ENCODE data around the gene FAM210A. TPM values are rescaled to one million over a fixed set of nuclear protein-coding genes. Genes with fewer than 3 reads are reported as not detected.

Gene FAM210A
- total RNA-seq, 3 donors from 2014 or later, result 7.7 to 15.1 (median 10.5) TPM

DNA sequence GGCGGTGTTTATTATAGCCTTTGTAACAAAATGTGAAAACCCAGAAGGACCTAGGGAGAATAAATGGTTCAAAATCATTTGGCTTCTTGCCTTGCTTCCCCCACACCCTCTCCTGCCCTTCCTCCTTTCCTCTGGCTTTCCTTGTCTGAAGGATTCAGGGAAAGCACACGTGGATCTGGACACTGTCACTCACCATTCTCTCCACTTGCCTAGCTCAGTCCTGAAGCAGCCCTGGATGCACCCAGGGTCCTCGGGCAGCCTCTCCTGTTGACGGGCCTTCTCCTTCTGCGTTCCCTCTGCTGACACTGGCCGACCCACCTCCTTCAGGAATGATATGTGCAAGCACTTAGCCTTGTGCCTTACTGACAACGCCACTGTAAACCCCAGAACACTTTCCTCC, 68.4 kb downstream of the FAM210A start:
- Histone ChIP-seq H3K9me3 (no peaks in the 10 kb centered on the region), H3K27ac (no peak overlapping the region), H3K36me3 (no peaks in the 10 kb centered on the region), H3K4me3 (no peak overlapping the region), H3K27me3 (no peaks in the 10 kb centered on the region), H3K4me1 (no peaks in the 10 kb centered on the region)
- DNase-seq (ENCODE audit: low spot score in 2 of 2), result no peak
- intact Hi-C loops (cut with DNase I; ENCODE audit: low total_unique reads), result no loop called here
- TF ChIP-seq POLR2AphosphoS5 (IDR thresholded peaks at IDR 0.05) (no peak), CTCF (IDR thresholded peaks at IDR 0.05) (no peak), POLR2A (IDR thresholded peaks at IDR 0.05) (no peak)

- no peaks in the 10 kb centered on the region for H3K9me3 ChIP-seq
- intact Hi-C loops (cut with DNase I; ENCODE audit: low total_unique reads), result no loop called here
- no peaks in the 10 kb centered on the region for H3K36me3 ChIP-seq
- no peak overlapping the region for H3K27ac ChIP-seq
- H3K27me3 ChIP-seq, result no peaks in the 10 kb centered on the region
- no peak overlapping the region for H3K4me3 ChIP-seq
- no peak for DNase-seq (ENCODE audit: low spot score in 2 of 2)
- no peak for TF ChIP-seq POLR2AphosphoS5 (IDR thresholded peaks at IDR 0.05)
- TF ChIP-seq CTCF (IDR thresholded peaks at IDR 0.05), result no peak
- no peak for TF ChIP-seq POLR2A (IDR thresholded peaks at IDR 0.05)
- no peaks in the 10 kb centered on the region for H3K4me1 ChIP-seq
Measured at GRCh38 chr18:13653746-13654433, 72.5 kb downstream of the FAM210A start.

DNA sequence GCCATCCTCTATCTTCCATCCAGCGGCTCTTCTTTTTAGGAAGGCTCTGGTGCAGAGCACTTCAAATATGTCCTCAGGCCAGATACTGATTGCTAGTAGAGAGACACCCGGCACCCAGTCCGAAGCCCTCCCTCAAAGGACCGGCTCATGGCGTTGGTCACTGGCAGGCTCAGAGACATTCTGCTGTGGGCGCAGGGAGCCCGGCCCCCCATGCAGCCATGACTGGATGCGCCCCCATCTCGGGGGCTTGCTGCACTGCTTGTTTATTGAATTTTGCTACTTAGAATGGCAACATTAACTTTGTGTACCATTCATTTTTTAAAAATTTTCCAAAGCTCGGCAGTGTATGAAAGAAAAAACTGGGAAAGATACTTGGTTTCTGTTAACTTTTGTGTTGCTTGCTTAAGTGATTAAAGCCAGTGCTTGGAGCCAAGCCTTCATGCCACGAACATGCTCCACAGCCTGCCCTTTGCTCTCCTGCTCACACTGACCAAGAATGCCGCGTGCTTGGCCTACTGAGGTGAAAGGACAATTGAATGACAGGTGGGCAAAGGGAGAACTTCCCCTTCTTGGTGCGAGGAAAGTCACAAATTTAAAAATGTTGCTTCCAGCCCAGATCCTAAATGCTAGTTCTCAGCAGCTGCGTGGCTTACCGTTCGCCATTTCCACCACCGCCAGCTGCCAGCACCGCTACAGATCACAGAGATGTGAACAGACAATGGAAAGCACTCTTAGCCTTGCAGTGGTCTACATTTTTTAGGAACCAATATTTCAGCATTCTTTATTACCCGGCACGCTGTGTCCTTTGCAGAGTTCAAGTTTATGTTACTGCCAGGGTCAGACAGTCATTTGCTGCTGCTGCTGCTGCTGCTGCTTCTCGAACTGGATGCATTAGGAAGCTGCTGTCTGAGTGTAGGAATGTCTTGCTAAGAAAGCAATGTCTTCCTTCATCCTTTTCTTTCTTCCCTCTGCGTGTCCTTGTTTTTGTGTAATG, 76.7 kb downstream of the FAM210A start:
- no peak for DNase-seq (ENCODE audit: low spot score in 2 of 2)
- Histone ChIP-seq H3K4me1 (no peaks in the 10 kb centered on the region), H3K4me3 (no peak overlapping the region), H3K9me3 (no peaks in the 10 kb centered on the region), H3K27me3 (no peaks in the 10 kb centered on the region), H3K36me3 (peaks cover 5% of the 10 kb centered on the region), H3K27ac (no peak overlapping the region)
- TF ChIP-seq CTCF (IDR thresholded peaks at IDR 0.05) (no peak), POLR2AphosphoS5 (IDR thresholded peaks at IDR 0.05) (no peak), POLR2A (IDR thresholded peaks at IDR 0.05) (no peak)
- intact Hi-C loops (cut with DNase I; ENCODE audit: low total_unique reads), result no loop called here

- no peak overlapping the region for H3K4me3 ChIP-seq
- DNase-seq (ENCODE audit: low spot score in 2 of 2), result no peak
- H3K9me3 ChIP-seq, result no peaks in the 10 kb centered on the region
- H3K27ac ChIP-seq, result no peak overlapping the region
- no peak for TF ChIP-seq POLR2A (IDR thresholded peaks at IDR 0.05)
- TF ChIP-seq CTCF (IDR thresholded peaks at IDR 0.05), result no peak
- H3K36me3 ChIP-seq, result peaks cover 5% of the 10 kb centered on the region
- no peaks in the 10 kb centered on the region for H3K4me1 ChIP-seq
- intact Hi-C loops (cut with DNase I; ENCODE audit: low total_unique reads), result no loop called here
- no peaks in the 10 kb centered on the region for H3K27me3 ChIP-seq
Measured at GRCh38 chr18:13647761-13648160, 78.6 kb downstream of the FAM210A start.

DNA sequence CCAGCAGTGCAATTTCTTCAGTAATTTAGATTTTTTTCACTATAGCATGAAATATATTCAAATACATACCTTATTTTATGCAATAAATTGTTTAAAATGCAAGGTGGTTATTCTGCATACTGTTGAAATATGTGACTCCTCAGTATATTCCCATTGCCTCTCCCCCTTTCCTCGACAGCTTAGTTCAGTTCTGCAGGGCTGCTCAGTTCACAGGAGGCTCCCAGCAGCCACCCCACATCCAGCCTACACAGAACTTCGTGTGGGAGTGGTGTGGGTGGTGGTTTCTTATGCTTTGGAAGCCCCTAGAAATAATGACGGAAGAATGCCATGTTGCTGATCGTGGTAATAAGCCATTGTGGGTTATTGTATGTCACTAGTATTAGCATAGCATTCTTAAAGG, 79.7 kb downstream of the FAM210A start:
- H3K9me3 ChIP-seq, result no peaks in the 10 kb centered on the region
- no peak overlapping the region for H3K4me3 ChIP-seq
- H3K36me3 ChIP-seq, result peaks cover 5% of the 10 kb centered on the region
- no peaks in the 10 kb centered on the region for H3K4me1 ChIP-seq
- intact Hi-C loops (cut with DNase I; ENCODE audit: low total_unique reads), result no loop called here
- DNase-seq (ENCODE audit: low spot score in 2 of 2), result no peak
- no peak overlapping the region for H3K27ac ChIP-seq
- no peaks in the 10 kb centered on the region for H3K27me3 ChIP-seq
- TF ChIP-seq CTCF (IDR thresholded peaks at IDR 0.05) (no peak), POLR2A (IDR thresholded peaks at IDR 0.05) (no peak), POLR2AphosphoS5 (IDR thresholded peaks at IDR 0.05) (no peak)
